GM12872 (cell line): ENCODE data around the gene RAB33A.

ENCODE experiments used
- CTCF ChIP-seq: IDR thresholded peaks from 3 replicates; pipeline ENCODE4 v1.5.1; 2011; ENCODE audit warnings: low read depth, mild to moderate bottlenecking, low read length, moderate library complexity; ENCODE audit not compliant: insufficient read depth

RAB33A gene

GRCh38 chrX:130184168-130184567, 12.4 kb downstream of the RAB33A start:
- TF ChIP-seq CTCF, result no peak

GRCh38 chrX:130184857-130185256, 13.1 kb downstream of the RAB33A start:
- no peak for TF ChIP-seq CTCF

- TF ChIP-seq CTCF, result no peak
Measured at GRCh38 chrX:130186651-130187050, 14.9 kb downstream of the RAB33A start.

GRCh38 chrX:130190801-130191200, 19.0 kb downstream of the RAB33A start:
- TF ChIP-seq CTCF, result no peak

- TF ChIP-seq CTCF, result no peak
Measured at GRCh38 chrX:130196466-130196865, 24.7 kb downstream of the RAB33A start.

- TF ChIP-seq CTCF, result no peak
Measured at GRCh38 chrX:130197464-130197863, 25.7 kb downstream of the RAB33A start.

- no peak for TF ChIP-seq CTCF
Measured at GRCh38 chrX:130204647-130205046, 32.9 kb downstream of the RAB33A start.

- TF ChIP-seq CTCF, result no peak
Measured at GRCh38 chrX:130211415-130212186, 39.8 kb downstream of the RAB33A start.
